Measurements from ENCODE around the gene OTOF. TPM values are rescaled to one million over a fixed set of nuclear protein-coding genes. Genes with fewer than 3 reads are reported as not detected.

The OTOF gene
- total RNA-seq, 4 donors from 2014 or later: 0.49 to 0.89 TPM; not detected in 2

DNA sequence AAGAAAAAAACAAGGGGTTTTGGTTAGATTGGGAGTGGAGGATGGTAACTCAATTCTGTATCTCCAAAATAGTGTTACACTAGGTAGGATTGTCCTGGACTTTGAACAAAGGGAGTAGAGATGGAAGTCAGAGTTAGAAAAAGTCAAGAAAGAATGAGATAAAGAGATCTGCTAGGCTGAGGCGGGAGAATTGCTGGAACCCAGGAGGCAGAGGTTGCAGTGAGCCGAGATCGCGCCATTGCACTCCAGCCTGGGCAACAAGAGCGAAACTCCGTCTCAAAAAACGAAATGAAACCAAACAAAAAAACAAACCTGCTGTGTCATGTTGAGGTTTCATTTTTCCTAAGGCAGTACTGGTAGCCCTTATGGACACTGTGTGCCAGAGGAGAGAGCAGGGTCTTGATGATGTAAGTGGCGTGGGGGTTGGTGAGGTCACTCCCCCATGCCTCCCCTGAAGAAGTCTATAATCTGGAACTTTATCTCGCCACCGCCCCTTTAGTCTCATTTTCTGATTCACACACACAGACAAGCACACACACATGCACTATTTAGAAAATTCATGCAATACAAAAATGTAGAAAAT lies 65.7 kb downstream of the OTOF start:
- no peak for TF ChIP-seq POLR2A (IDR thresholded peaks at IDR 0.05)
- TF ChIP-seq, protein P1, sequence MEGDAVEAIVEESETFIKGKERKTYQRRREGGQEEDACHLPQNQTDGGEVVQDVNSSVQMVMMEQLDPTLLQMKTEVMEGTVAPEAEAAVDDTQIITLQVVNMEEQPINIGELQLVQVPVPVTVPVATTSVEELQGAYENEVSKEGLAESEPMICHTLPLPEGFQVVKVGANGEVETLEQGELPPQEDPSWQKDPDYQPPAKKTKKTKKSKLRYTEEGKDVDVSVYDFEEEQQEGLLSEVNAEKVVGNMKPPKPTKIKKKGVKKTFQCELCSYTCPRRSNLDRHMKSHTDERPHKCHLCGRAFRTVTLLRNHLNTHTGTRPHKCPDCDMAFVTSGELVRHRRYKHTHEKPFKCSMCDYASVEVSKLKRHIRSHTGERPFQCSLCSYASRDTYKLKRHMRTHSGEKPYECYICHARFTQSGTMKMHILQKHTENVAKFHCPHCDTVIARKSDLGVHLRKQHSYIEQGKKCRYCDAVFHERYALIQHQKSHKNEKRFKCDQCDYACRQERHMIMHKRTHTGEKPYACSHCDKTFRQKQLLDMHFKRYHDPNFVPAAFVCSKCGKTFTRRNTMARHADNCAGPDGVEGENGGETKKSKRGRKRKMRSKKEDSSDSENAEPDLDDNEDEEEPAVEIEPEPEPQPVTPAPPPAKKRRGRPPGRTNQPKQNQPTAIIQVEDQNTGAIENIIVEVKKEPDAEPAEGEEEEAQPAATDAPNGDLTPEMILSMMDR (IDR thresholded peaks at IDR 0.05): no peak
- WGBS, 2 donors: 70 to 75% methylated on average over 10 of the region's 10 CpGs
- intact Hi-C loops (cut with DNase I; ENCODE audit: low total_unique reads): no loop called here
- no peak overlapping the region for H3K4me3 ChIP-seq (ENCODE audit: low read depth, poor library complexity, severe bottlenecking)
- DNase-seq (ENCODE audit: low spot score in 2 of 2): no peak

DNA sequence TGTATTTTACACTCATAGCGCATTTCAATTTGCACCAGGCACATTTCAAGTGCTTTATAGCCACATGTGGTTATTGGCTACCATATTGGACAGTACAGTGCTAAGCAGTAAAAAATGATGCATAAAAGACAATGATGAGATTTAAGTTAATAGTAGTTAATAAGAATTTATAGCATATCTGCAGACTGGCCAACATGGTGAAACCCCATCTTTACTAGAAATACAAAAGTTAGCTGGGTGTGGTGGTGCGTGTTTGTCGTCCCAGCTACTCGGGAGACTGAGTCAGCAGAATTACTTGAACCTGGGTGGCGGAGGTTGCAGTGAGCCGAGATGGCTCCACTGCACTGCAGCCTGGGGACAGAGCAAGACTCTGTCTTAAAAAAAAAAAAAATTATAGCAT lies 66.5 kb downstream of the OTOF start:
- no peak overlapping the region for H3K4me3 ChIP-seq (ENCODE audit: low read depth, poor library complexity, severe bottlenecking)
- 88 to 94% methylated on average over 6 of the region's 6 CpGs for WGBS, 2 donors
- DNase-seq (ENCODE audit: low spot score in 2 of 2): no peak
- intact Hi-C loops (cut with DNase I; ENCODE audit: low total_unique reads): no loop called here
- no peak for TF ChIP-seq POLR2A (IDR thresholded peaks at IDR 0.05)
- TF ChIP-seq, protein P1 (IDR thresholded peaks at IDR 0.05): no peak

DNA sequence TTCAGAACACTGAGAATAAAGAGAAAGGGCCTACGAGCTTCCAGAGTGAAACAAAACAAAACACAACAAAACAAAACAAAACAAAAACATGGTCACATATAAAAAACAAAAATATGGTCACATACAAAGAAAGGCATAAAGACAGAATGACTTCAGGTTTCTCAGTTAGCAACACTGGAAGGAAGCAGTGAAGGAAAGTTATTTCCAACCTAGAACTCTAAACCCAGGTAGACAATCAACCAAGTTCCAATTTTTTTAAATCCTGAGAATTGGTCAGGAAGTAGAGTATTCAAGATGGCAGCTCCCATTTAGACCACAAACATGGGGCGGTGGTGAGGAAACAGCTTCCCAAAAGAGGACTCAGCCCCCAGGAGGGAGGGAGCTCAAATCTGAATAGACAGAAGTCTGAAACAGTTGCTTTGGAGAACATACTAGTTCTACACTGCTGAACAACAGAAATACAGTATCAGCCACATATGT lies 67.1 kb downstream of the OTOF start:
- TF ChIP-seq, protein P1 (IDR thresholded peaks at IDR 0.05): no peak
- no peak for DNase-seq (ENCODE audit: low spot score in 2 of 2)
- intact Hi-C loops (cut with DNase I; ENCODE audit: low total_unique reads): no loop called here

DNA sequence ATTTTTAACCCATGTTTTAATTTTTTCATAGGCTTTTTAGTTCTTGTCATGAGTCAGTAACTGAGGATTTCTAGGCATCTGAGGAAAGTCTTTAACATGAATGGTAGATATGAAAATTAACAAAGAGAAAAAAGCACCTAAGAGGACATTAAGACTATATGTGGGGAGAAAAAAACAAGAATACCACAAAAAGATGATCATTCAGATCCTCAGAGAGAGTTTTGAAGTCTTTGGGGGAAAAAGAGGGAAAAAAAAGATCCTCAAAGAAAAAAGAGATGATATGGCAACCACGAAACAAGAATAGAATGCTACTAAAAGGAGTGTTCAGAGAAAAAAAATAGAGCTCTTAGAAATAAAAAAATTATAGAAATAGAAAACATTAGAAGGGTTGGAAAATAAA lies 68.1 kb downstream of the OTOF start:
- intact Hi-C loops (cut with DNase I; ENCODE audit: low total_unique reads): no loop called here
- TF ChIP-seq POLR2A (IDR thresholded peaks at IDR 0.05): no peak
- TF ChIP-seq, protein P1 (IDR thresholded peaks at IDR 0.05): no peak
- no peak overlapping the region for H3K4me3 ChIP-seq (ENCODE audit: low read depth, poor library complexity, severe bottlenecking)
- no peak for DNase-seq (ENCODE audit: low spot score in 2 of 2)
- 76 to 94% methylated on average over 1 of the region's 1 CpG for WGBS, 2 donors

More for the DNA sequence above, 67.1 kb downstream of the OTOF start:
- no peak overlapping the region for H3K4me3 ChIP-seq (ENCODE audit: low read depth, poor library complexity, severe bottlenecking)
- WGBS, 2 donors: 90 to 92% methylated on average over 2 of the region's 2 CpGs

DNA sequence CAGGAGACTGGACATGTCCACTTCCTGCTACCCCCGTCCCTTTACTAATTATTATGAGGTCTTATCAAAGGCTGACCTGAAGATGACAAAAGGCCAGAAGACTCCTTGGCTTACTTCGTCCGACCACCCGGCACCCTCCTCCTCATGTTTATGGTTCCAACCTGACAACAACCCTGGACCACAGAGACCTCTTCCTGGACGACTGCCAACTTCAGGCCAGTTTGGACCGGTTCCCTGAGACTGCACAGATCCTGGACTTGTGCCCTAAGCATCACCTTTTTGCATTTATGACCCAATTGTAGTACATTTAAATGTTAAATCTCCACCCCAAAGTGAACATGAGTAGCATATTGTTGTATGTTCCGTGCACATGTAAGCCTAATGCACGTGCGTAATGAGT lies 70.4 kb downstream of the OTOF start:
- no peak for DNase-seq (ENCODE audit: low spot score in 2 of 2)
- no peak overlapping the region for H3K4me3 ChIP-seq (ENCODE audit: low read depth, poor library complexity, severe bottlenecking)
- no peak for TF ChIP-seq POLR2A (IDR thresholded peaks at IDR 0.05)
- TF ChIP-seq, protein P1 (IDR thresholded peaks at IDR 0.05): no peak
- WGBS, 2 donors: 77 to 79% methylated on average over 9 of the region's 9 CpGs
- intact Hi-C loops (cut with DNase I; ENCODE audit: low total_unique reads): no loop called here

Other genes with a start within 250 kb of the OTOF start
- 100 to 1,000 TPM; 125 to 170 (median 131) TPM for gene HADHA, start 233.5 kb downstream of the OTOF start, total RNA-seq
- 100 to 1,000 TPM; 101 to 139 (median 111) TPM for gene HADHB, start 233.2 kb downstream of the OTOF start, total RNA-seq
- gene SELENOI, start 132.0 kb downstream of the OTOF start, total RNA-seq: 10 to 100 TPM; 24.7 to 34.3 (median 29.2) TPM
- gene ADGRF3, start 131.3 kb downstream of the OTOF start, total RNA-seq: under 1 TPM in 3 of 4 donors, not detected in 1; 0.05 to 0.25 (median 0.06) TPM
- gene DRC1, start 76.2 kb downstream of the OTOF start, total RNA-seq: not detected
- gene CIB4, start 163.2 kb upstream of the OTOF start, total RNA-seq: not detected
- 1 to 10 TPM in 1 of 4 donors, under 1 TPM in 2, not detected in 1; 0.42 to 3.1 (median 0.69) TPM for gene KCNK3, start 214.6 kb upstream of the OTOF start, total RNA-seq